OCI-LY3 (cell line): ENCODE data around the gene MARK4.

Experiments
- H2AFZ ChIP-seq: fragments of 200-600, 300-600 bp; shearing (Covaris generic); 2 replicates; pipeline ENCODE4 v1.6.0; 2014; ENCODE audit warnings: antibody characterized with exemption, low read depth, low read length
- H3K27ac ChIP-seq: fragments of 200-600, 300-600 bp; sonication (generic); 2 replicates; pipeline ENCODE4 v1.5.1; 2014; ENCODE audit warnings: mild to moderate bottlenecking, low read length, moderate library complexity, mixed read lengths
- H3K27me3 ChIP-seq: fragments of 200-600, 300-600 bp; sonication (generic); 2 replicates; pipeline ENCODE4 v1.6.1; 2014; ENCODE audit warnings: low read depth, low read length, mixed read lengths
- H3K36me3 ChIP-seq: fragments of 200-600, 300-600 bp; sonication (generic); replicated peaks from 2 replicates; pipeline ENCODE3; 2014; ENCODE audit warnings: low read depth, low read length, mixed read lengths
- H3K4me1 ChIP-seq: fragments of 300-600, 200-600 bp; sonication (generic); 2 replicates; pipeline ENCODE4 v1.6.1; 2014; ENCODE audit warnings: low read length, mixed read lengths
- H3K4me2 ChIP-seq: fragments of 200-600, 300-600 bp; sonication (generic); 2 replicates; pipeline ENCODE4 v1.6.1; 2014; ENCODE audit warnings: low read length, mixed read lengths
- H3K4me3 ChIP-seq: fragments of 300-600, 200-600 bp; sonication (generic); 2 replicates; pipeline ENCODE4 v1.5.1; 2014; ENCODE audit warnings: antibody characterized with exemption, mild to moderate bottlenecking, low read length, moderate library complexity
- H3K79me2 ChIP-seq: fragments of 300-600, 200-600 bp; shearing (Covaris generic); 2 replicates; pipeline ENCODE4 v1.6.1; 2014; ENCODE audit warnings: mild to moderate bottlenecking, low read length, mixed read lengths
- H3K9ac ChIP-seq: fragments of 300-600, 200-600 bp; shearing (Covaris generic); 2 replicates; pipeline ENCODE4 v1.6.0; 2014; ENCODE audit warnings: mild to moderate bottlenecking, low read length, moderate library complexity
- H3K9me3 ChIP-seq: fragments of 200-600, 300-600 bp; shearing (Covaris generic); 2 replicates; pipeline ENCODE4 v1.6.1; 2014; ENCODE audit warnings: low read length, mixed read lengths; ENCODE audit not compliant: insufficient read depth
- H4K20me1 ChIP-seq: fragments of 200-600, 300-600 bp; sonication (generic); 2 replicates; pipeline ENCODE4 v1.6.1; 2016; ENCODE audit warnings: low read length, mixed read lengths; ENCODE audit not compliant: insufficient read depth
- CTCF ChIP-seq: fragments of 200-600, 300-600 bp; sonication (generic); IDR thresholded peaks from 2 replicates; pipeline ENCODE4 v1.5.1; 2014; ENCODE audit warnings: antibody characterized with exemption, low read length, low read depth
- EZH2phosphoT487 ChIP-seq: fragments of 200-600 bp; shearing (Covaris generic); IDR thresholded peaks from 2 replicates; pipeline ENCODE4 v1.6.1; 2018; ENCODE audit warnings: antibody characterized with exemption, mixed run types, low read depth

The MARK4 gene

GRCh38 chr19:45244133-45244794 lies 6.8 kb upstream of the MARK4 start:
- Histone ChIP-seq H4K20me1 (no peaks in the 10 kb centered on the region), H3K27me3 (no peaks in the 10 kb centered on the region), H3K36me3 (no peaks in the 10 kb centered on the region), H3K9me3 (no peaks in the 10 kb centered on the region), H2AFZ (no peak overlapping the region), H3K4me1 (peaks cover 3% of the 10 kb centered on the region; the same call in 1 of the 2 replicates), H3K9ac (no peak overlapping the region), H3K79me2 (no peaks in the 10 kb centered on the region), H3K27ac (no peak overlapping the region), H3K4me3 (no peak overlapping the region), H3K4me2 (no peak overlapping the region)
- no peak for TF ChIP-seq CTCF
- no peak for TF ChIP-seq EZH2phosphoT487

- no peaks in the 10 kb centered on the region for H3K79me2 ChIP-seq
- H3K4me3 ChIP-seq, result no peak within 1 kb of the TSS
- H3K4me2 ChIP-seq, result no peak within 1 kb of the TSS
- no peaks in the 10 kb centered on the region for H4K20me1 ChIP-seq
- H3K9ac ChIP-seq, result no peak within 1 kb of the TSS
- no peaks in the 10 kb centered on the region; the same call in 1 of the 2 replicates for H3K27me3 ChIP-seq
- no peaks in the 10 kb centered on the region for H3K9me3 ChIP-seq
- H2AFZ ChIP-seq, result peak within 1 kb of the TSS; percentile 32; the same call in 1 of the 2 replicates
- H3K27ac ChIP-seq, result no peak within 1 kb of the TSS
- TF ChIP-seq EZH2phosphoT487 (no peak), CTCF (no peak)
- peaks cover 8% of the 10 kb centered on the region for H3K4me1 ChIP-seq
- no peaks in the 10 kb centered on the region for H3K36me3 ChIP-seq
Observed at GRCh38 chr19:45245334-45245787, 5.7 kb upstream of the MARK4 start, which contains the start of gene EXOC3L2. Gene EXOC3L2, minus strand, starts transcription at chr19:45245407. Its CDS starts 6,362 bp downstream, at chr19:45239045.

- no peak overlapping the region for H3K27ac ChIP-seq
- H3K9ac ChIP-seq, result no peak overlapping the region
Observed at GRCh38 chr19:45245826-45246225, 5.2 kb upstream of the MARK4 start.

More at GRCh38 chr19:45245826-45246225, 5.2 kb upstream of the MARK4 start:
- no peak overlapping the region for H3K4me2 ChIP-seq
- no peaks in the 10 kb centered on the region for H4K20me1 ChIP-seq
- TF ChIP-seq EZH2phosphoT487, result no peak
- TF ChIP-seq CTCF, result no peak
- H3K27me3 ChIP-seq, result no peaks in the 10 kb centered on the region; the same call in 1 of the 2 replicates
- H3K4me3 ChIP-seq, result no peak overlapping the region
- peaks cover 10% of the 10 kb centered on the region for H3K4me1 ChIP-seq
- no peaks in the 10 kb centered on the region for H3K9me3 ChIP-seq
- no peaks in the 10 kb centered on the region for H3K79me2 ChIP-seq
- no peaks in the 10 kb centered on the region for H3K36me3 ChIP-seq
- H2AFZ ChIP-seq, result peak overlapping the region; percentile 32; the same call in 1 of the 2 replicates
